GM18526 (cell line): ENCODE measurements around the gene SEC16A.

ENCODE experiments used
- POLR2A ChIP-seq: IDR thresholded peaks from 3 replicates; pipeline ENCODE4 v1.6.1; 2011; ENCODE audit not compliant: insufficient read length; ENCODE audit errors: extremely low read depth

Gene SEC16A

DNA sequence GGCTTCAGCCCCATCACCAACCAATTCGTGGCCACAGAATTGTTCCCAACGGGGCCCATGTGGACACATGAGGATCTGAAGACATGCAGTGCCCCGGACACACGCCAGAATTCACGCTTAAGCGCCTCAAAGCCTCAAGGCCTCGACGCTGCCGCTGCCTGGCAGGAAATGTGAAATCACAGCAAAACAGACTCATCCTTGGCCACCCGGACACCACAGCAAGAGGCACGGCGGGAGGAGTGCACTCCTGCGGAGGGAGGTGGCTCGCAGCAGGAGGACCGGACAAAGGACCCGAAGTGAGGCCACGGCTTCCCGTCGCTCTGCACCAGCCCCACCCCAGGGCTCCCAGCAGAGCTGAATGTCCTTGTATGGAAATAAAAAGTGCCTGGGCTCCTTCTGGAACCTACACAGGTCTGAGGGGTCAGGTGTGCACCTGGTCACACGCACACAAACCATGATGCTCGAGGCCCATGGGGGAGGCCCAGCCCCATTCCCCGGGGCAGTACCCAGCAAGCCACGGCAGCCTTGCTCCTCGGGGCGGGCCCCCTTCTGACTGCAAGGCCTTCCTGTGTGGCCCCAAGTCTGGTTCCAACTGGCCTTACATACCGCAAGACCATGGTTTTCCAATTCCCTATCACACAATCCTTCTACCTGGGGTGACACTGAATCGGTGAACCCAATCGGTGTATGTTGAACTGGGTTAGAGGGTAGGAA is 10.0 kb downstream of the SEC16A start:
- TF ChIP-seq POLR2A: no peak

DNA sequence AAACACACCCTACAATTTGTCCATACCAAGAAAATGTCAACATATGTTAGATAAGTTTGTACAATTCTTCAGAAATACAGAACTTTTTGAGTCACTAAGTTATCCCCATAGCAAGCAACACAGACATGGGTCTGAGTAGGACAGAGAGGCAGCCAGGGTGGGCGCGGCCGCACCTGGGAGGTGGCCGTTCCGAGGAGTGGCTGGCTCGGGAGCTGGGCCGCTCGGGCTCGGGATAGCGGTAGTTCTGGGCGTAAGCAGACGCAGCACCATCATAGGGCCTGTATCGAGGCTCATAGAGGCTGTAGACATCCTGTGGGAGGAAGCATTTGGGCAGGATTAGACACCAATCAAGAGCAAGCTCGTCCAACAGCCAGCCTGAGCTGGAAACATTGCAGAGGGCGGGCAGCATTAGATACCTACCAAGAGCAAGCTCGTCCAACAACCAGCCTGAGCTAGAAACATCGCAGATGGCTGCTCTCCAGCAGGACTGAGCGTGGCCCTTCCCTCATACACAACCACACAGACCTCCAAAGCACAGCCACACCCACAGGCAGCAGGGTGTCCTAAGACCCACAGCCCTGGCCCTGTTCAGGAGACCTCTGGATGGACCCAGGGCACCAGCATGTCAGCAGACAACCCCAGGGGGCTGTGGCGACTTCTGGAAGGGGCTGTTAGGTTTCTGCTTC is 10.9 kb downstream of the SEC16A start:
- no peak for TF ChIP-seq POLR2A

DNA sequence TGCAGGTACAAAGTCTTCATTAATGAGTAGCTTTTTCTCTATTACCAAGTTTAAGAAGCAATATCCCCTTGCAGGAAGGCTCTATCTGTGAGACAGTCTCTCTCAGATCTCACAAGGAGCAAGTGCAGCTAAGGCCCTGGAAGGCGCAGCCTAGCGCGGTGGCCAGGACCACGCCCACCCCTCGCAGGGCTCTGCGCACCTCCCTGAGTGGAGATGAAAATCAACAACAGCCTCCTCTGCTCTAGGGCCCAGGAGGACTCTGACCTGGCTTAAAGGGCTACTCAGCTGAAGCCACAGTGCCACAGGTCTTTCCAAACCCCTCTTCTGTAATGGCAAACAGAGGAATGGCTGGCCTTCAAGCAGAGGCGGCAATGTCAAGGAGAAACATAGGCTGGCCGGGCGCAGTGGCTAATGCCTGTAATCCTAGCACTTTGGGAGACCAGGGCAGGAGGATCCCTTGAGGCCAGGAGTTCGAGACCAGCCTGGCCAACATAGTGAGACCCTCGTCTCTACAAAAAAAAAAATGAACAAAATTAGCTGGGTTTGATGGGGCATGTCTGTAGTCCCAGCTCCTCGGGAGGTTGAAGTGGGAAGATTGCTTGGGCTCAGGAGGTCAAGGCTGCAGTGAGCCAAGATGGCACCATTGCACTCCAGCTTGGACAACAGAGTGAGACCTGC is 11.9 kb downstream of the SEC16A start:
- TF ChIP-seq POLR2A: no peak

GRCh38 chr9:136470356-136470755 is 12.5 kb downstream of the SEC16A start:
- TF ChIP-seq POLR2A: no peak

- TF ChIP-seq POLR2A: no peak
These were observed 15.1 kb downstream of the SEC16A start for GRCh38 chr9:136467766-136468165.

DNA sequence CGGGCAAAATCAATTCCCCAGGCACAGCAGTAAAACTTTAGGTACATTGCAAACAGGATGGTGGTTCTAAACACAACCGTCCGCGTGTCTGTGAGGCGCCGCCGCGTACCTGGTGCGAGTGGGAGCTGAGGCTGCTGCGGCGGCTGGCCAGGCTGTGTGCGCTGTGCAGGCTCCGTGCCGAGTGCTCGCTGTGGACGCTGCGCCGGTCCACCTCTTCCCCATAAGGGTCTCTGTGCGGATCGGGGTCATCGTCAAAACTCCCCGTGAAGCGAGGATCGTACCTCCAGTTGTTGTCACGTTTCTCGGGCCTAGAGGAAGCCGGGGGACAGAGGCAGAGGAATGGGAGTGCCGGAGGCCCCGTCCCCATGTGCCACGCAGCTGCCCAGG is 16.7 kb downstream of the SEC16A start:
- TF ChIP-seq POLR2A: no peak

DNA sequence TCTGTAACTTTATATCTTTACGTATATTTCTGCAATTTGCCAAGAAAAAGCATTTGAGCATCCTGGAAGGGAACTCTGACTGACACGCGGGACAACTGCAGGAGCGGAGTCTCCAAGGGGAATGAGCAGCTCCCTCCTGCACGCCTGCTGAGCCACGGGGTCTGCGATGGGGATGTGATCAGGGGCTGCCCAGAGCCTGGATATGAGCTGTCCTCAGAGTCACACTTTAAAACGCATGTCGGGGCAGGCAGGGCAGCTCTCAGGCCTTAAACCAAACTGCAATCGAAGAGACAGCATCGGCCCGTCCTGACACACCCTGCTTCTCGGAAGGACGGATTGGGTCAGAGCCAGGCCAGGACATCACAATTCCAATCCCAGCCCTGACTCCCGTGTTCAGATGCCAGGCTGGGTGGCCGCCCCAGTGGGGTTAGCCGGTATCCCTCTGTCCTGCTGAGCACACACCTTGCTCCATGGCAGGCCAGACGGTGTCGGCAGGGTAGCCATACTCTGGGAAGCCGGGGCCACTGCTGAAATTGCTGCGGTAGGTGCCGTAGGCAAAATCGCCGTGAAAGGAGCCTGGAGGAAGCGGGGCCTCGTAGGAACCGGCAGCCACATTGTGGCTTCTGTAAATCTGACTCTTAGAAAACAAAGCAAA is 17.2 kb downstream of the SEC16A start:
- TF ChIP-seq POLR2A: no peak

- no peak for TF ChIP-seq POLR2A
These were observed 18.6 kb downstream of the SEC16A start for GRCh38 chr9:136464241-136464640.

GRCh38 chr9:136463578-136463977 is 19.3 kb downstream of the SEC16A start:
- TF ChIP-seq POLR2A: no peak

GRCh38 chr9:136462664-136463063 is 20.2 kb downstream of the SEC16A start:
- TF ChIP-seq POLR2A: no peak

DNA sequence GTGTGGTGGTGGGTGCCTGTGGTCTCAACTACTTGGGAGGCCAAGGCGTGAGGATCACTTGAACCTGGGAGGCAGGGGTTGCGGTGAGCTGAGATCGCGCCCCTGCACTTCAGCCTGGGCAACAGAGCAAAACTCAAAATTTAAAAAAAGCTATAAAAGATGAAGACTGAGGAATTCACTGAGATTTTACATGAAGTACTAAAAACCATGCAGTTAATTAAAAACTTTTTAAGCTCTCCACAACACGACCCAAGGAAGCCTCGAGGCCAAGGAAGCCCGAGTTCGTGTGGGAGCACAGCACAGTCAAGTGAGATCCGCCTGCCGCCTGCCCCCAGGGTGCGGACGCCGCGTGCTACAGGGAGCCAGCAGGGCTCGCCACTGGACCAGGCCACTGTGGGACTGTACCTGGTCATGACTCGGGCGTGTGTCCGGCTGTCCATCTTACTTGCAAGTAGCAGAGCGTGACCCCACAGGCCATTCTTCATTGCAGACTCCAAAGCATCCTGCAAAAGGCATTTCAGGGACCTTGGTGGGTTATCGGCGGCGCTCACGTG is 22.0 kb downstream of the SEC16A start:
- TF ChIP-seq POLR2A: no peak

- no peak for TF ChIP-seq POLR2A
These were observed 23.4 kb downstream of the SEC16A start for GRCh38 chr9:136459425-136459824.

GRCh38 chr9:136457326-136457725 is 25.5 kb downstream of the SEC16A start:
- TF ChIP-seq POLR2A: no peak

DNA sequence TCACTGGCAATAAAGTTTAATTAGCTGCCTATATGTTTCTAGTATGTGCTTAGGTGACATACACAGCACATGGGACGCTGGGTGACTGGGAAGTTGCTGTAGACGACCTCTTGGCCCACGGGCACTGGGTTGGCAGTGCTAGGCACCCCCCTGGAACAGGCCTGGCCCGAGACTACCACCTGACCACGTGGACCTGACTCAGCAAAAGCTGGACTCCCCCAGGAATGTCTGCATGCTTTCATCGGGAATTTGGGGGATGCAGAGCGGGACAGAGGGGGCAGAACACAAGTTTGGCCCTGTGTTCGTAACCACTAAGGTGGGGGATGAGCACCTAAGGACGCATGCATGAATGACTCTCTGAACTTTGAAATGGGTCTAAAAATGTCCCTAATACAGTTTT is 26.6 kb downstream of the SEC16A start:
- TF ChIP-seq POLR2A: no peak
